SK-N-SH (cell line): Measurements from ENCODE around the gene ZNF14. TPM values are rescaled to one million over a fixed set of nuclear protein-coding genes. Genes with fewer than 3 reads are reported as not detected.

Experiments used
- CTCF ChIA-PET: fragments of 300-600, 350-600 bp; formaldehyde crosslinking; extraction: SDS; loops from one replicate; lab custom pipeline; 2021; lab: Yijun Ruan, JAX
- POLR2A ChIA-PET: fragments of 350-600 bp; sonication (Branson Sonifier 250); formaldehyde crosslinking; extraction: SDS; loops from one replicate; lab custom pipeline; 2020; ENCODE audit warnings: antibody characterized with exemption, inconsistent platforms; lab: Yijun Ruan, JAX
- DNase-seq: peaks from one replicate; pipeline ENCODE4 v3.0.0; 2012
- H2AFZ ChIP-seq: fragments of 200-600 bp; sonication (generic); 2 replicates; pipeline ENCODE4 v1.8.1; 2016; ENCODE audit warnings: antibody characterized with exemption, mild to moderate bottlenecking, low read depth
- H3F3A ChIP-seq: fragments of 200-600 bp; sonication (generic); replicated peaks from 2 replicates; pipeline ENCODE3; 2016; ENCODE audit warnings: antibody characterized with exemption, mild to moderate bottlenecking; ENCODE audit not compliant: insufficient read depth
- H3K27ac ChIP-seq, 2 experiments: fragments of 200-500 bp in 1 of 2; fragments of 200-600 bp in 1 of 2; sonication (Bioruptor generic) in 1 of 2; sonication (generic), shearing (Covaris generic) in 1 of 2; 2 replicates each; pipeline versions ENCODE4 v1.5.1 to v1.6.1; 2014 to 2016; ENCODE audit warnings: low read depth in 2 of 2, inconsistent platforms in 1 of 2, low read length in 1 of 2, mild to moderate bottlenecking in 1 of 2, mixed read lengths in 1 of 2
- H3K27me3 ChIP-seq: fragments of 200-600 bp; sonication (generic), shearing (Covaris generic); 2 replicates; pipeline ENCODE4 v1.6.1; 2016; ENCODE audit warnings: mixed run types; ENCODE audit not compliant: insufficient read depth
- H3K36me3 ChIP-seq, 2 experiments: fragments of 200-500 bp in 1 of 2; fragments of 200-600 bp in 1 of 2; sonication (Bioruptor generic) in 1 of 2; sonication (generic) in 1 of 2; replicated peaks in 1 of 2; 2 replicates each; pipeline versions ENCODE3 to v1.5.1; 2014 to 2016; ENCODE audit warnings: low read length in 1 of 2, mild to moderate bottlenecking in 1 of 2; ENCODE audit not compliant: insufficient read depth in 2 of 2, control insufficient read depth in 1 of 2
- H3K4me1 ChIP-seq, 2 experiments: fragments of 200-500 bp in 1 of 2; fragments of 200-600 bp in 1 of 2; sonication (Bioruptor generic) in 1 of 2; sonication (generic), shearing (Covaris generic) in 1 of 2; 2 replicates each; pipeline versions ENCODE4 v1.5.1 to v1.6.1; 2014 to 2016; ENCODE audit warnings: low read depth in 1 of 2, low read length in 1 of 2, mixed run types in 1 of 2; ENCODE audit not compliant: insufficient read depth in 2 of 2, control insufficient read depth in 1 of 2
- H3K4me2 ChIP-seq: fragments of 200-600 bp; sonication (generic), shearing (Covaris generic); 2 replicates; pipeline ENCODE4 v1.6.1; 2017; ENCODE audit warnings: mixed run types
- H3K4me3 ChIP-seq, 2 experiments: fragments of 200-500 bp in 1 of 2; fragments of 200-600 bp in 1 of 2; sonication (Bioruptor generic) in 1 of 2; sonication (generic), shearing (Covaris generic) in 1 of 2; 2 replicates each; pipeline versions ENCODE4 v1.5.1 to v1.8.1; 2014 to 2016; ENCODE audit warnings: low read depth in 2 of 2, inconsistent platforms in 1 of 2, low read length in 1 of 2, mild to moderate bottlenecking in 1 of 2, mixed read lengths in 1 of 2, moderate library complexity in 1 of 2
- H3K79me2 ChIP-seq: fragments of 200-600 bp; sonication (generic); 2 replicates; pipeline ENCODE4 v1.8.1; 2017; ENCODE audit warnings: mild to moderate bottlenecking; ENCODE audit not compliant: insufficient read depth
- H3K9ac ChIP-seq: fragments of 200-600 bp; sonication (generic); 2 replicates; pipeline ENCODE4 v1.6.1; 2017; ENCODE audit warnings: mixed run types
- H3K9me2 ChIP-seq: fragments of 200-600 bp; sonication (generic); 2 replicates; pipeline ENCODE4 v1.6.1; 2017; ENCODE audit warnings: mixed run types
- H3K9me3 ChIP-seq: fragments of 200-600 bp; sonication (generic); 2 replicates; pipeline ENCODE4 v1.6.1; 2017; ENCODE audit warnings: mixed run types, mild to moderate bottlenecking, moderate library complexity
- H4K20me1 ChIP-seq: fragments of 200-600 bp; sonication (generic); 2 replicates; pipeline ENCODE4 v1.6.1; 2017; ENCODE audit warnings: mild to moderate bottlenecking, mixed run types; ENCODE audit not compliant: insufficient read depth
- CTCF ChIP-seq: fragments of 200-600 bp; sonication (generic); IDR thresholded peaks from 2 replicates; pipeline ENCODE4 v1.6.1; 2017; ENCODE audit warnings: antibody characterized with exemption, mild to moderate bottlenecking, moderate library complexity
- ELF1 ChIP-seq: IDR thresholded peaks from 2 replicates; pipeline ENCODE4 v1.4.0; 2012
- EZH2phosphoT487 ChIP-seq: fragments of 200-600 bp; sonication (generic); IDR thresholded peaks from 2 replicates; pipeline ENCODE4 v1.6.1; 2017; ENCODE audit warnings: low read depth, mixed run types, mild to moderate bottlenecking, antibody characterized with exemption, moderate library complexity, borderline replicate concordance
- FOSL2 ChIP-seq: IDR thresholded peaks from 2 replicates; pipeline ENCODE4 v1.4.0; 2012; ENCODE audit warnings: low read depth, mild to moderate bottlenecking, moderate library complexity, borderline replicate concordance
- FOXJ3 ChIP-seq: sonication (generic); formaldehyde crosslinking; IDR thresholded peaks from 2 replicates; pipeline ENCODE4 v1.5.1; 2020; ENCODE audit warnings: mild to moderate bottlenecking, missing genetic modification reagents
- GABPA ChIP-seq: IDR thresholded peaks from 2 replicates; pipeline ENCODE4 v1.4.0; 2012; ENCODE audit warnings: low read depth, mild to moderate bottlenecking
- GATA2 ChIP-seq: sonication (generic); formaldehyde crosslinking; IDR thresholded peaks from 2 replicates; pipeline ENCODE4 v1.5.0; 2020; ENCODE audit warnings: mild to moderate bottlenecking, missing genetic modification reagents
- IRF3 ChIP-seq: fragments of 150-350 bp; IDR thresholded peaks from 2 replicates; pipeline ENCODE4 v1.6.1; 2016; ENCODE audit warnings: mild to moderate bottlenecking, low read depth, low read length
- JUND ChIP-seq: IDR thresholded peaks from 2 replicates; pipeline ENCODE4 v1.4.0; 2012
- MAX ChIP-seq: IDR thresholded peaks from 2 replicates; pipeline ENCODE4 v1.4.0; 2012; ENCODE audit warnings: low read depth
- NRF1 ChIP-seq: IDR thresholded peaks from 2 replicates; pipeline ENCODE4 v1.6.1; 2012; ENCODE audit warnings: low read depth, mild to moderate bottlenecking, low read length
- REST ChIP-seq: IDR thresholded peaks from 2 replicates; pipeline ENCODE4 v1.6.1; 2012; ENCODE audit warnings: mild to moderate bottlenecking, low read depth, low read length, moderate library complexity
- RFX5 ChIP-seq: IDR thresholded peaks from 2 replicates; pipeline ENCODE4 v1.6.1; 2012; ENCODE audit warnings: mild to moderate bottlenecking, improper control_type of control experiment, low read length
- RXRA ChIP-seq: IDR thresholded peaks from 2 replicates; pipeline ENCODE4 v1.4.0; 2012; ENCODE audit warnings: low read depth, mild to moderate bottlenecking, borderline replicate concordance
- SIN3A ChIP-seq: IDR thresholded peaks from 2 replicates; pipeline ENCODE4 v1.6.1; 2012; ENCODE audit warnings: low read depth, mild to moderate bottlenecking, low read length, moderate library complexity, borderline replicate concordance
- SMC3 ChIP-seq: IDR thresholded peaks from 2 replicates; pipeline ENCODE4 v1.6.1; 2012; ENCODE audit warnings: low read depth, low read length, improper control_type of control experiment
- TCF12 ChIP-seq: IDR thresholded peaks from 2 replicates; pipeline ENCODE4 v1.4.0; 2012
- USF1 ChIP-seq: IDR thresholded peaks from 2 replicates; pipeline ENCODE4 v1.4.0; 2012; ENCODE audit warnings: low read depth, borderline replicate concordance
- YY1 ChIP-seq: IDR thresholded peaks from 2 replicates; pipeline ENCODE4 v1.4.0; 2012; ENCODE audit warnings: low read depth, mild to moderate bottlenecking
- WGBS: methylation state at CpG from one replicate; pipeline ENCODE4 v1.1.6; 2017; ENCODE audit warnings: low lambda C conversion rate; 5-methylcytosine and 5-hydroxymethylcytosine counted together
- polyA plus RNA-seq, 3 experiments: library from polyadenylated mRNA; depleted of rRNA; stranded (reverse); fragments of >200 nt; gene quantifications; 2 replicates each; pipeline ENCODE4 v1.2.3, GENCODE V29; 2012

Gene ZNF14
- polyA plus RNA-seq, 1 of the 3 experiments (the other 2 are of a cell fraction) = 1.1 TPM

GRCh38 chr19:19661141-19661674 lies 71.7 kb downstream of the ZNF14 start:
- CTCF ChIA-PET = interaction anchor here (3.1 to 6.6 kb wide), 2 partner anchors 17 to 129 kb away, joined by 17 to 45 read pairs; partner anchors contain the start of gene GMIP
- H3K4me1 ChIP-seq = peaks cover 0 to 17% of the 10 kb centered on the region in 2 experiments; a peak in 2 of 4 replicates
- WGBS = 63% methylated on average over 10 of the region's 10 CpGs
- H3F3A ChIP-seq = no peaks in the 10 kb centered on the region
- H3K9ac ChIP-seq = peak overlapping the region; percentile 86; the same call in 1 of the 2 replicates
- H3K9me2 ChIP-seq = no peaks in the 10 kb centered on the region
- H3K27me3 ChIP-seq = no peaks in the 10 kb centered on the region
- H3K36me3 ChIP-seq = peaks cover 15 to 33% of the 10 kb centered on the region in 2 experiments
- peak overlapping the region; percentile 74 for H3K4me2 ChIP-seq
- no peak overlapping the region; a peak in 1 of 4 replicates for H3K27ac ChIP-seq
- no peak overlapping the region for H2AFZ ChIP-seq
- no peak for DNase-seq
- POLR2A ChIA-PET = interaction anchor here (0.6 to 1.3 kb wide), 3 partner anchors 115 to 205 kb away, joined by 3 read pairs; partner anchors contain the start of gene ZNF253
- H3K79me2 ChIP-seq = peaks cover 50% of the 10 kb centered on the region
- no peaks in the 10 kb centered on the region for H3K9me3 ChIP-seq
- H4K20me1 ChIP-seq = peaks cover 31% of the 10 kb centered on the region
- TF ChIP-seq NRF1 (no peak), SMC3 (no peak), FOXJ3 (no peak), GABPA (no peak), ELF1 (no peak), CTCF (no peak), IRF3 (no peak), REST (no peak), RFX5 (no peak), GATA2 (CRISPR knock-in tag) (no peak), EZH2phosphoT487 (no peak), USF1 (no peak), TCF12 (no peak), SIN3A (no peak), MAX (no peak), FOSL2 (no peak), YY1 (no peak), JUND (no peak), RXRA (no peak)
- peak overlapping the region; percentile 83 to 90 for H3K4me3 ChIP-seq
